GM21423 (cell line): ENCODE measurements around the gene MUC6.
"Not testable (repeated sequence)": the region's sequence is repeated elsewhere in the genome, so short reads cannot be mapped to it uniquely, and the experiment has no call there.

ENCODE experiments used
- ATAC-seq: cut with Tn5 transposase; IDR thresholded peaks from one replicate; pipeline ENCODE4 v1.9.1; 2021; ENCODE audit warnings: mild to moderate bottlenecking, moderate library complexity; ENCODE audit not compliant: unreplicated experiment

MUC6 gene

GRCh38 chr11:991711-992307 is 44.7 kb downstream of the MUC6 start:
- no peak for ATAC-seq

- ATAC-seq: no peak
Measured at GRCh38 chr11:991034-991433, 45.5 kb downstream of the MUC6 start.

GRCh38 chr11:990101-990500 is 46.4 kb downstream of the MUC6 start:
- ATAC-seq: no peak

- no peak for ATAC-seq
Measured at GRCh38 chr11:987671-988070, 48.8 kb downstream of the MUC6 start.

- no peak for ATAC-seq
Measured at GRCh38 chr11:986952-987305, 49.6 kb downstream of the MUC6 start.

GRCh38 chr11:986270-986951 is 50.1 kb downstream of the MUC6 start:
- ATAC-seq: no peak

- ATAC-seq: no peak
Measured at GRCh38 chr11:985848-986247, 50.7 kb downstream of the MUC6 start.

GRCh38 chr11:985406-985805 is 51.1 kb downstream of the MUC6 start:
- no peak for ATAC-seq

- ATAC-seq: no peak
Measured at GRCh38 chr11:984546-984945, 52.0 kb downstream of the MUC6 start.

GRCh38 chr11:981764-982163 is 54.8 kb downstream of the MUC6 start:
- no peak for ATAC-seq

GRCh38 chr11:980438-981357 is 55.8 kb downstream of the MUC6 start:
- no peak for ATAC-seq

GRCh38 chr11:978781-979180 is 57.7 kb downstream of the MUC6 start:
- ATAC-seq: no peak

GRCh38 chr11:977830-978720 is 58.4 kb downstream of the MUC6 start:
- ATAC-seq: no peak

GRCh38 chr11:976431-977160 is 59.9 kb downstream of the MUC6 start:
- ATAC-seq: no peak

GRCh38 chr11:975827-976226 is 60.7 kb downstream of the MUC6 start:
- ATAC-seq: no peak

- ATAC-seq: not testable (repeated sequence)
Measured at GRCh38 chr11:975376-975775, 61.1 kb downstream of the MUC6 start.

- ATAC-seq: no peak
Measured at GRCh38 chr11:973237-973636, 63.3 kb downstream of the MUC6 start.

GRCh38 chr11:972523-973211 is 63.9 kb downstream of the MUC6 start:
- ATAC-seq: no peak

GRCh38 chr11:971731-972365 is 64.7 kb downstream of the MUC6 start:
- no peak for ATAC-seq
